Ovary (tissue), 3 donors: ENCODE results near the gene GLRA2.

Source experiments
- EP300 ChIP-seq: sonication (generic); formaldehyde crosslinking; IDR thresholded peaks from one replicate; pipeline ENCODE4 v1.6.1; 2017; ENCODE audit warnings: antibody characterized with exemption
- TF ChIP-seq, protein P1 (sequence below), 3 donors: fragments of 450-650 bp in 2 of 3; fragments of 200-600 bp in 1 of 3; IDR thresholded peaks; one replicate each; pipeline versions ENCODE4 v1.5.1 to v1.8.0; 2016 to 2022; ENCODE audit warnings: antibody characterized with exemption in 3 of 3, mild to moderate bottlenecking in 1 of 3
- donor health status: DM: no; HTN: no; CAD: no.

DNA sequence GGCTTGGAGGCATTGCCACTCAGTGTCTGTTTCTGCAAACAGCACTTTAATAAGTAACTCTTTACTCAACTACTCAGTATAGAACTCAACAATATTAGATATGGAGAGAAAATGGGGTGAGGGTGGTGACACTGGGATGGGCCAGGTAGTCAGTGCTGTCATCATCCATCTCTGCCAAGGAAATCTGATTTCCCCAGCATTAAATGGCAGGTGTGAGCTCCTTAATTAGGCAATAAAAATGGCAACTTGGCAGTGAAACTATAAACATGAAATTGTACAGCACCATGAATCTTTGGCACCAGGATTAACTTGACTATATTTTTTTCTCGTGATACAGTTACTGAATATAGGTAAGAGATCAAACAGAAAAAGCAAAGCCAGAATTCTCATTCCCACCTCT lies 146.2 kb downstream of the GLRA2 start:
- TF ChIP-seq, protein P1, sequence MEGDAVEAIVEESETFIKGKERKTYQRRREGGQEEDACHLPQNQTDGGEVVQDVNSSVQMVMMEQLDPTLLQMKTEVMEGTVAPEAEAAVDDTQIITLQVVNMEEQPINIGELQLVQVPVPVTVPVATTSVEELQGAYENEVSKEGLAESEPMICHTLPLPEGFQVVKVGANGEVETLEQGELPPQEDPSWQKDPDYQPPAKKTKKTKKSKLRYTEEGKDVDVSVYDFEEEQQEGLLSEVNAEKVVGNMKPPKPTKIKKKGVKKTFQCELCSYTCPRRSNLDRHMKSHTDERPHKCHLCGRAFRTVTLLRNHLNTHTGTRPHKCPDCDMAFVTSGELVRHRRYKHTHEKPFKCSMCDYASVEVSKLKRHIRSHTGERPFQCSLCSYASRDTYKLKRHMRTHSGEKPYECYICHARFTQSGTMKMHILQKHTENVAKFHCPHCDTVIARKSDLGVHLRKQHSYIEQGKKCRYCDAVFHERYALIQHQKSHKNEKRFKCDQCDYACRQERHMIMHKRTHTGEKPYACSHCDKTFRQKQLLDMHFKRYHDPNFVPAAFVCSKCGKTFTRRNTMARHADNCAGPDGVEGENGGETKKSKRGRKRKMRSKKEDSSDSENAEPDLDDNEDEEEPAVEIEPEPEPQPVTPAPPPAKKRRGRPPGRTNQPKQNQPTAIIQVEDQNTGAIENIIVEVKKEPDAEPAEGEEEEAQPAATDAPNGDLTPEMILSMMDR (IDR thresholded peaks at IDR 0.05) = no peak
- no peak for TF ChIP-seq EP300
